ENCODE results near the gene UNC5C.
A peak's percentile ranks its signal among the peaks of the same experiment; 100 is the strongest.

UNC5C gene

GRCh38 chr4:95522682-95523530 is 25.9 kb downstream of the UNC5C start:
- no peak for DNase-seq (ENCODE audit: low spot score)

- no peak for DNase-seq (ENCODE audit: low spot score)
Measured at GRCh38 chr4:95517576-95518345, 31.0 kb downstream of the UNC5C start.

GRCh38 chr4:95516528-95517017 is 32.2 kb downstream of the UNC5C start:
- no peak for DNase-seq (ENCODE audit: low spot score)

- DNase-seq (ENCODE audit: low spot score) = no peak
Measured at GRCh38 chr4:95515589-95515988, 33.2 kb downstream of the UNC5C start.

- DNase-seq (ENCODE audit: low spot score) = no peak
Measured at GRCh38 chr4:95513022-95513421, 35.8 kb downstream of the UNC5C start.

- DNase-seq (ENCODE audit: low spot score) = no peak
Measured at GRCh38 chr4:95511477-95511876, 37.3 kb downstream of the UNC5C start.

- no peak for DNase-seq (ENCODE audit: low spot score)
Measured at GRCh38 chr4:95510877-95511276, 37.9 kb downstream of the UNC5C start.

GRCh38 chr4:95510145-95510544 is 38.6 kb downstream of the UNC5C start:
- peak; percentile 12 for DNase-seq (ENCODE audit: low spot score)

- DNase-seq (ENCODE audit: low spot score) = no peak
Measured at GRCh38 chr4:95508421-95508820, 40.4 kb downstream of the UNC5C start.

- no peak for DNase-seq (ENCODE audit: low spot score)
Measured at GRCh38 chr4:95507561-95507960, 41.2 kb downstream of the UNC5C start.

GRCh38 chr4:95507147-95507546 is 41.6 kb downstream of the UNC5C start:
- DNase-seq (ENCODE audit: low spot score) = no peak

- DNase-seq (ENCODE audit: low spot score) = no peak
Measured at GRCh38 chr4:95506264-95506663, 42.5 kb downstream of the UNC5C start.

- no peak for DNase-seq (ENCODE audit: low spot score)
Measured at GRCh38 chr4:95505799-95506198, 43.0 kb downstream of the UNC5C start.

- DNase-seq (ENCODE audit: low spot score) = no peak
Measured at GRCh38 chr4:95505151-95505550, 43.6 kb downstream of the UNC5C start.

- no peak for DNase-seq (ENCODE audit: low spot score)
Measured at GRCh38 chr4:95504501-95504900, 44.3 kb downstream of the UNC5C start.

- DNase-seq (ENCODE audit: low spot score) = no peak
Measured at GRCh38 chr4:95500361-95500760, 48.4 kb downstream of the UNC5C start.

- no peak for DNase-seq (ENCODE audit: low spot score)
Measured at GRCh38 chr4:95499291-95499696, 49.5 kb downstream of the UNC5C start.

GRCh38 chr4:95494186-95494585 is 54.6 kb downstream of the UNC5C start:
- DNase-seq (ENCODE audit: low spot score) = no peak

- DNase-seq (ENCODE audit: low spot score) = no peak
Measured at GRCh38 chr4:95478679-95479078, 70.1 kb downstream of the UNC5C start.

- no peak for DNase-seq (ENCODE audit: low spot score)
Measured at GRCh38 chr4:95476121-95476520, 72.7 kb downstream of the UNC5C start.

GRCh38 chr4:95472534-95472933 is 76.2 kb downstream of the UNC5C start:
- DNase-seq (ENCODE audit: low spot score) = no peak

GRCh38 chr4:95470622-95471021 is 78.2 kb downstream of the UNC5C start:
- no peak for DNase-seq (ENCODE audit: low spot score)

- DNase-seq (ENCODE audit: low spot score) = no peak
Measured at GRCh38 chr4:95469617-95470016, 79.2 kb downstream of the UNC5C start.

Data from LoVo (cell line).